K562 (cell line): ENCODE measurements around the gene PTK7. TPM values are rescaled to one million over a fixed set of nuclear protein-coding genes. Genes with fewer than 3 reads are reported as not detected.
A peak's percentile ranks its signal among the peaks of the same experiment; 100 is the strongest.

Experiments used
- ASH1L ChIP-seq: fragments of 450-650 bp; IDR thresholded peaks from 2 replicates; pipeline ENCODE4 v1.6.1; 2018; ENCODE audit warnings: borderline replicate concordance, mild to moderate bottlenecking, low read depth; ENCODE audit not compliant: partially characterized antibody
- BCOR ChIP-seq: fragments of 450-650 bp; IDR thresholded peaks from 2 replicates; pipeline ENCODE4 v1.6.1; 2016
- CAMTA2 ChIP-seq: fragments of 250-450 bp; sonication (Bioruptor Pico); conservative IDR thresholded peaks from 2 replicates; pipeline ENCODE4 v1.5.1; 2022
- CBX5 ChIP-seq: IDR thresholded peaks from 2 replicates; pipeline ENCODE4 v1.6.1; 2014; ENCODE audit warnings: low read depth, borderline replicate concordance
- EP300 ChIP-seq: IDR thresholded peaks from 2 replicates; pipeline ENCODE4 v1.6.1; 2012; ENCODE audit warnings: low read length, improper control_type of control experiment
- ERF ChIP-seq: fragments of 450-650 bp; formaldehyde crosslinking; IDR thresholded peaks from 2 replicates; pipeline ENCODE4 v1.4.0; 2020; ENCODE audit warnings: mild to moderate bottlenecking, mixed read lengths
- HCFC1 ChIP-seq: IDR thresholded peaks from 2 replicates; pipeline ENCODE4 v1.6.1; 2012; ENCODE audit warnings: low read depth, low read length, improper control_type of control experiment
- IRF2 ChIP-seq: sonication (generic); formaldehyde crosslinking; IDR thresholded peaks from 2 replicates; pipeline ENCODE4 v1.8.1; 2022; ENCODE audit warnings: mild to moderate bottlenecking, missing genetic modification reagents
- MXI1 ChIP-seq: IDR thresholded peaks from 2 replicates; pipeline ENCODE4 v1.6.1; 2011; ENCODE audit warnings: low read depth, mild to moderate bottlenecking, improper control_type of control experiment, low read length
- RAD21 ChIP-seq, 2 experiments: fragments of 250-450 bp in 1 of 2; fragments of 450-650 bp in 1 of 2; sonication (Bioruptor Pico) in 1 of 2; formaldehyde crosslinking in 1 of 2; IDR thresholded peaks in 1 of 2; conservative IDR thresholded peaks in 1 of 2; 2 replicates each; pipeline versions ENCODE4 v1.4.0 to v1.8.0; 2020 to 2022; ENCODE audit warnings: mild to moderate bottlenecking in 2 of 2, moderate library complexity in 1 of 2
- RFX1 ChIP-seq: fragments of 450-650 bp; IDR thresholded peaks from 2 replicates; pipeline ENCODE4 v1.6.1; 2016; ENCODE audit warnings: mild to moderate bottlenecking, moderate library complexity
- SIN3A ChIP-seq, 2 experiments: fragments of 150-350 bp in 1 of 2; IDR thresholded peaks; 2 replicates each; pipeline ENCODE4 v1.6.1; 2011 to 2016; ENCODE audit warnings: borderline replicate concordance in 2 of 2, low read depth in 2 of 2, low read length in 2 of 2, mild to moderate bottlenecking in 2 of 2, moderate library complexity in 2 of 2; ENCODE audit not compliant: control insufficient read depth in 1 of 2
- SOX6 ChIP-seq: fragments of 450-650 bp; IDR thresholded peaks from 2 replicates; pipeline ENCODE4 v1.6.1; 2014; ENCODE audit warnings: mild to moderate bottlenecking
- SRSF7 ChIP-seq: fragments of 200-400 bp; formaldehyde crosslinking; optimal IDR thresholded peaks from 2 replicates; pipeline ENCODE3; 2017; ENCODE audit warnings: mild to moderate bottlenecking, low read depth, low read length
- ZC3H11A ChIP-seq: IDR thresholded peaks from 2 replicates; pipeline ENCODE4 v1.6.1; 2012; ENCODE audit warnings: low read depth, low read length, improper control_type of control experiment
- ZEB2 ChIP-seq: fragments of 450-650 bp; IDR thresholded peaks from 2 replicates; pipeline ENCODE4 v1.6.1; 2016
- ZNF318 ChIP-seq, 2 experiments: fragments of 450-650 bp; IDR thresholded peaks; 2 replicates each; pipeline ENCODE4 v1.6.1; 2016; ENCODE audit warnings: mild to moderate bottlenecking in 2 of 2, borderline replicate concordance in 1 of 2, low read depth in 1 of 2, moderate library complexity in 1 of 2
- ZNF384 ChIP-seq: IDR thresholded peaks from 2 replicates; pipeline ENCODE4 v1.6.1; 2012; ENCODE audit warnings: low read depth, low read length, improper control_type of control experiment
- ZNF584 ChIP-seq: fragments of 200-800 bp; sonication (Bioruptor generic); IDR thresholded peaks from 2 replicates; pipeline ENCODE4 v1.6.1; 2016; ENCODE audit warnings: low read depth, mild to moderate bottlenecking, missing genetic modification characterization, missing compliant biosample characterization
- polyA plus RNA-seq, 8 experiments: library from polyadenylated mRNA; depleted of rRNA in 4 of 8; stranded (reverse) in 5 of 8; unstranded in 3 of 8; fragments of >200 nt; fragmentation: Nextera tagmentation in 2 of 8; fragmentation: Illumina TruSeq in 1 of 8; extraction: Ambion mirVana in 2 of 8; extraction: Trizol in 1 of 8; gene quantifications; 2 replicates each; pipeline versions ENCODE4 v1.2.1 to v1.2.3, GENCODE V29; 2011 to 2014; ENCODE audit warnings: inconsistent platforms in 1 of 8, missing spikeins in 1 of 8
- total RNA-seq, 7 experiments: library from RNA; depleted of rRNA in 6 of 7; stranded (reverse); fragments of >200 nt in 6 of 7; fragmentation: Illumina TruSeq in 2 of 7; extraction: Trizol in 2 of 7; gene quantifications; 2 replicates each; pipeline versions ENCODE4 v1.2.1 to v1.2.3, GENCODE V29; 2011 to 2021; ENCODE audit warnings: low replicate concordance in 1 of 7
- TF ChIP-seq, protein P1 (sequence below): sonication (generic); formaldehyde crosslinking; IDR thresholded peaks from 2 replicates; pipeline ENCODE4 v1.8.0; 2022; ENCODE audit warnings: mild to moderate bottlenecking, missing genetic modification reagents

The PTK7 gene
- total and polyA plus RNA-seq, 9 of the 15 experiments (the other 6 are each of a cell fraction or from before 2014, with no cell fraction given): 0.20 to 6.8 (median 4.2) TPM

GRCh38 chr6:43053545-43054205 lies 22.4 kb upstream of the PTK7 start, which contains the start of gene CUL7 (continued):
- TF ChIP-seq, protein P1, sequence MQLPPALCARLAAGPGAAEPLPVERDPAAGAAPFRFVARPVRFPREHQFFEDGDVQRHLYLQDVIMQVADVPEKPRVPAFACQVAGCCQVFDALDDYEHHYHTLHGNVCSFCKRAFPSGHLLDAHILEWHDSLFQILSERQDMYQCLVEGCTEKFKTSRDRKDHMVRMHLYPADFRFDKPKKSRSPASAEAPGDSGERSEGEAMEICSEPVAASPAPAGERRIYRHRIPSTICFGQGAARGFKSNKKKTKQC (CRISPR knock-in tag): peak; percentile 87; the same call in 1 of the 2 replicates
- TF ChIP-seq SRSF7: no peak
- no peak for TF ChIP-seq IRF2 (CRISPR knock-in tag)
- peak; percentile 18; the same call in 1 of the 2 replicates for TF ChIP-seq ZEB2
- TF ChIP-seq MXI1: peak; percentile 67
- TF ChIP-seq ERF: peak; percentile 99
- TF ChIP-seq SOX6: peak; percentile 70; the same call in 1 of the 2 replicates
- TF ChIP-seq CBX5: no peak
- TF ChIP-seq ZNF318 (IDR thresholded peaks at IDR 0.05; ENCODE audit: borderline replicate concordance in 1 of 2, low read depth in 1 of 2): 0 out of 4 replicates have a peak, but pooled peaks of 1 of the 2 experiments have one; percentile 18
- no peak for TF ChIP-seq BCOR
- TF ChIP-seq EP300: peak; percentile 69
- TF ChIP-seq RFX1: peak; percentile 76; the same call in 1 of the 2 replicates
- peak; percentile 38; the same call in 1 of the 2 replicates for TF ChIP-seq ZC3H11A
- TF ChIP-seq RAD21 (CRISPR knock-in tag; conservative IDR thresholded peaks at IDR 0.05 in 1 of 2, IDR thresholded peaks at IDR 0.05 in 1 of 2): peak in 1 of 2 experiments; percentile 40; a peak in 2 of 4 replicates
- TF ChIP-seq ASH1L: peak; percentile 57
- peak; percentile 72 for TF ChIP-seq HCFC1
- no peak for TF ChIP-seq ZNF584 (CRISPR knock-in tag)
- peak; percentile 35; the same call in 1 of the 2 replicates for TF ChIP-seq ZNF384
- peak; percentile 5 to 83; a peak in 1 of 4 replicates for TF ChIP-seq SIN3A (IDR thresholded peaks at IDR 0.05; ENCODE audit: borderline replicate concordance in 2 of 2, control insufficient read depth in 1 of 2, low read depth in 2 of 2, low read length in 2 of 2)
- peak; percentile 98 for TF ChIP-seq CAMTA2
